Upper lobe of left lung (tissue), 6 donors: Measurements from ENCODE around the gene AKR1C2. TPM values are rescaled to one million over a fixed set of nuclear protein-coding genes. Genes with fewer than 3 reads are reported as not detected.
"Not testable (repeated sequence)": the region's sequence is repeated elsewhere in the genome, so short reads cannot be mapped to it uniquely, and the experiment has no call there.

Source experiments
- ATAC-seq, 2 donors: fragments of 200-7000 bp; cut with Tn5 transposase; one replicate each; pipeline ENCODE4 v1.9.1; 2022; ENCODE audit warnings: mild to moderate bottlenecking in 2 of 2, moderate library complexity in 2 of 2; ENCODE audit not compliant: low FRiP score in 2 of 2
- DNase-seq, 2 donors: peaks; one replicate each; pipeline ENCODE4 v3.0.0-alpha.2; 2019 to 2020
- H3K27ac ChIP-seq, 4 donors: fragments of 200-600 bp; sonication (generic); one replicate each; pipeline ENCODE4 v1.5.1; 2016 to 2019
- H3K27me3 ChIP-seq, 4 donors: fragments of 200-600 bp; sonication (generic); one replicate each; pipeline ENCODE4 v1.5.1; 2017 to 2019
- H3K36me3 ChIP-seq, 4 donors: fragments of 200-600 bp; sonication (generic); one replicate each; pipeline ENCODE4 v1.5.1; 2016 to 2019
- H3K4me1 ChIP-seq, 4 donors: fragments of 200-600 bp; sonication (generic); one replicate each; pipeline ENCODE4 v1.5.1; 2018 to 2019
- H3K4me3 ChIP-seq, 4 donors: fragments of 200-600 bp; sonication (generic); one replicate each; pipeline ENCODE4 v1.5.1; 2017 to 2019; ENCODE audit warnings: mild to moderate bottlenecking in 2 of 4, moderate library complexity in 1 of 4
- H3K9me3 ChIP-seq, 4 donors: fragments of 200-600 bp; sonication (generic); one replicate each; pipeline ENCODE4 v1.5.1; 2018 to 2019
- EP300 ChIP-seq, 4 donors: sonication (generic); formaldehyde crosslinking; IDR thresholded peaks; one replicate each; pipeline ENCODE4 v1.5.1; 2017; ENCODE audit warnings: antibody characterized with exemption in 4 of 4, control low read depth in 2 of 4
- POLR2A ChIP-seq, 4 donors: fragments of 450-650 bp; IDR thresholded peaks; one replicate each; pipeline ENCODE4 v1.5.1; 2016 to 2017; ENCODE audit warnings: antibody characterized with exemption in 4 of 4, mild to moderate bottlenecking in 2 of 4
- POLR2AphosphoS5 ChIP-seq, 2 donors: sonication (generic); formaldehyde crosslinking; IDR thresholded peaks; one replicate each; pipeline ENCODE4 v1.5.1; 2017; ENCODE audit warnings: antibody characterized with exemption in 2 of 2
- WGBS, 2 donors: methylation state at CpG; one replicate each; pipeline ENCODE4 v1.1.5; 2017 to 2018; 5-methylcytosine and 5-hydroxymethylcytosine counted together
- total RNA-seq, 6 donors: library from RNA; depleted of rRNA in 4 of 6; stranded (reverse); fragments of >200 nt in 4 of 6; gene quantifications; one replicate each; pipeline versions ENCODE4 v1.1.0 to v1.2.1, GENCODE V29; 2016 to 2021
- TF ChIP-seq, protein P1 (sequence below), 6 experiments: fragments of 450-650 bp in 4 of 6; fragments of 200-600 bp in 2 of 6; sonication (generic) in 2 of 6; IDR thresholded peaks; one replicate each; pipeline ENCODE4 v1.5.1; 2016 to 2019; ENCODE audit warnings: antibody characterized with exemption in 6 of 6
- donor health status: DM: no; HTN: no; CAD: no; lungs with moderate emphysema.
- donor health status: DM: no; HTN: yes; CAD: no; lungs with severe emphysema.

AKR1C2 gene
- total RNA-seq, 6 donors from 2014 or later: 7.3 to 76.0 (median 28.6) TPM

DNA sequence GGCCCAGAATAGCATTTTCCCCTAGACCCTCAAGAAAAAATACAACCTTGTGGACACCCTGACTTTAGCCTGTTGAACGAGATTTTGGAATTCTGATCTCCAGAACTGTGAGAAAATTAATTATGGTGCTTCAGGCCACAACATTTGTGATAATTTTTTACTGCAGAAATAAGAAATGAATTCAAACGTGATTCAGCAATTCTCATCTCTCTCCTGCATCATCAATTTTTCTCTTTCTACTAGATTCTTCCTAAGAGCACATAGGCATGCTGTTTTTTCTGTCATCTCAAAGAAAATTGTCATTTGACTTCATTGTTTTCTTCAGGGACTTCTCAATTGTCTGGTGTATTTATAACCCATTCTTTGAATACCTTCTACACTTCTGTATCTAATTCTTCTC is 8.9 kb upstream of the AKR1C2 start:
- Histone ChIP-seq H3K36me3 (no peaks in the 10 kb centered on the region), H3K27me3 (no peaks in the 10 kb centered on the region), H3K4me3 (no peak overlapping the region), H3K27ac (no peak overlapping the region), H3K4me1 (no peaks in the 10 kb centered on the region), H3K9me3 (no peaks in the 10 kb centered on the region)
- WGBS, 2 donors: 80 to 88% methylated on average over 2 of the region's 2 CpGs
- ATAC-seq: no peak
- no peak for DNase-seq
- TF ChIP-seq POLR2A (IDR thresholded peaks at IDR 0.05) (no peak), EP300 (IDR thresholded peaks at IDR 0.05) (no peak), POLR2AphosphoS5 (IDR thresholded peaks at IDR 0.05) (no peak)
- TF ChIP-seq, protein P1, sequence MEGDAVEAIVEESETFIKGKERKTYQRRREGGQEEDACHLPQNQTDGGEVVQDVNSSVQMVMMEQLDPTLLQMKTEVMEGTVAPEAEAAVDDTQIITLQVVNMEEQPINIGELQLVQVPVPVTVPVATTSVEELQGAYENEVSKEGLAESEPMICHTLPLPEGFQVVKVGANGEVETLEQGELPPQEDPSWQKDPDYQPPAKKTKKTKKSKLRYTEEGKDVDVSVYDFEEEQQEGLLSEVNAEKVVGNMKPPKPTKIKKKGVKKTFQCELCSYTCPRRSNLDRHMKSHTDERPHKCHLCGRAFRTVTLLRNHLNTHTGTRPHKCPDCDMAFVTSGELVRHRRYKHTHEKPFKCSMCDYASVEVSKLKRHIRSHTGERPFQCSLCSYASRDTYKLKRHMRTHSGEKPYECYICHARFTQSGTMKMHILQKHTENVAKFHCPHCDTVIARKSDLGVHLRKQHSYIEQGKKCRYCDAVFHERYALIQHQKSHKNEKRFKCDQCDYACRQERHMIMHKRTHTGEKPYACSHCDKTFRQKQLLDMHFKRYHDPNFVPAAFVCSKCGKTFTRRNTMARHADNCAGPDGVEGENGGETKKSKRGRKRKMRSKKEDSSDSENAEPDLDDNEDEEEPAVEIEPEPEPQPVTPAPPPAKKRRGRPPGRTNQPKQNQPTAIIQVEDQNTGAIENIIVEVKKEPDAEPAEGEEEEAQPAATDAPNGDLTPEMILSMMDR (IDR thresholded peaks at IDR 0.05): no peak

DNA sequence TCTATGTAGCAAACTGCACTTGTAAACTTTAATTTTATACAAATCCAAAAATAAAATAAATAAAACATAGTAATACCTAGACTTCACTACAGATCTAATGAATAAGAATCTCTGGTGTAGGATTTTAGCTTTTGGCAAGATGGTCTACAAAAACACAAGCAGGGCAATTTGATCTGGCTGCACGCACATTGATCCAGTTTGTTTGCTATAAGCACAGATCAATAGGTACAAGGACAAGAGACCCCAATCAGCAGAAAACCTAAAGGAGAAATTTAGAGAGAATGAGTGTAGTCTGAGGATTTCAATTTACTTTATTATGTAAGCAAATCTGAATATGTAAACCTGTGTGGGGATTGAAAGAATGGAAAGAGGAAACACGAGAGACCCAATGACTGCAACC is 7.7 kb upstream of the AKR1C2 start:
- WGBS, 2 donors: 85 to 90% methylated on average over 2 of the region's 2 CpGs

DNA sequence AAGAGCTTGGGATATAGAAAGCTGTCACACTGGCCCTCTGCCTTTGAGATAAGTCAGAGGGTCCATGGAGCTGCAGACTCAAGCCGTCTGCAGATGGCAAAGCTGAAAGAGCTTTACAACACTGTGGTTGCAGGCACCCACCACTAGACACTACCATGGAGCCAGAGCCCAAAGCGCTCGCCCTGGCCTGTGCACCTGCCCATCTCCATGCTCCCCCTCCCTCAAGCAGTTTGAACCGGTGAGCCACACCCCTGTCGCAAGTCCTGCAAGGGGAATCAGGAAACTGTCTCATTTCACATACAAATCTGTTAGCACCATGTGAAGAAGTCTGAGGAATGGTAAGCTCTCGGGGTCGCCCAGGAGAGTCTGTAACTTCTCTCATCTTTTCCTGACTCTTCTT is 6.4 kb upstream of the AKR1C2 start:
- not testable (repeated sequence) for H3K9me3 ChIP-seq, H3K27me3 ChIP-seq, H3K27ac ChIP-seq, H3K4me3 ChIP-seq, H3K4me1 ChIP-seq, DNase-seq, H3K36me3 ChIP-seq
- WGBS, 2 donors: 74 to 93% methylated on average over 3 to 6 of the region's 7 CpGs
- peak in 1 of 2 donors; percentile 26 for ATAC-seq

More for the DNA sequence above, 7.7 kb upstream of the AKR1C2 start:
- not testable (repeated sequence) for H3K4me1 ChIP-seq, DNase-seq, H3K27ac ChIP-seq, H3K9me3 ChIP-seq, H3K27me3 ChIP-seq, H3K4me3 ChIP-seq, ATAC-seq, H3K36me3 ChIP-seq

DNA sequence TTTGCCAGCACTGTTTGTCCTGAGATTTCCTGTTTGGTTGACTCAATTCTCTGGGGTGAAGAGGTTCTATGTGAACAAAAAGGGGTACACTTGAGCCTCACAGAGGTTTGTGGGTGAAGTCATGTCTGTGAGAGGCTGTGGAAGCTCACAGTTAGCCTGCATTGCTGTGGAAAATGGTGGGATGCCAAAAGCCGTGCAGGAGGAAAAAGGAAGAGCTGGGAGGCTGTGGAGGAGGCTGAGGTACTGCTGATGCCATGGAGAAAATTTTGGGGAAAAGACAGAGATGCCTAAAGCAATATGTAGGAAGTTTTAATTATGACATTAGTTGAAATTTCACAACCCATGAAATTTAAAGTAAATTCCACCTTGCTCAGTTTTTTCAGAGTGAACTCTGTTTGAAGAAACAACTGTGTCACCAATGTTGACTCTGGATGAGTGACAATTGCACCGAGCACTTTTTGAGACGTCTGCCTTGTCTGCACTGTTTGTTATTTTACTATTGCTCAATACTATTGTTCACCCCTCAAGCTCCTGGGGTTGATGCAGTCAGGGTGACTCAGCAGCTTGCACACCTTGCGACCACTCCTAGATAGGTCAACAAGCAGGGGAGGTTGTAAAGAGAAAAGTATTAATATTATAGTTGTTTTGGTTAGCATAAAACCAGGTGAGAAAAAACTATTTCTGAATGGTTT is 5.3 kb upstream of the AKR1C2 start:
- H3K36me3 ChIP-seq, H3K27ac ChIP-seq, H3K9me3 ChIP-seq, H3K27me3 ChIP-seq, H3K4me1 ChIP-seq, H3K4me3 ChIP-seq, ATAC-seq: not testable (repeated sequence)
- peak in 1 of 2 donors; percentile 35 for DNase-seq
- 56 to 58% methylated on average over 4 of the region's 4 CpGs for WGBS, 2 donors

DNA sequence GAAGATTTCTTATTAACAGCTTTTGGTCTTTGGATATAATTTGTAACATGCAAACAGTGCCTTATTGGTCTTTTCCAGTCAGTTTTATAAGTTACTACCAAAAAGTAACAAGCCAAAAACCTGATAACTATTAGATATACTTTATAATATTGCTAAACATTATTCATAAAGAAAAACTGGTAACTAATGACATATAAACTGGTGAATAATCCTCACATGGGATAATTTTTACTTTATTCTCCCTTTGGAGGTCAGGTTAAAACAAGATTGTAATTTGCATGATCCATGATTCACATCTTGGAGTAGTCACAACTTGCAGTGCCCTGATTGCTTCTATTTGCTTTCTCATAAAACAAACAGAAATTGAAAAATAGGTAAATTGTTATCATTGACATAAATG is 844 bp upstream of the AKR1C2 start:
- ATAC-seq, H3K27ac ChIP-seq, H3K27me3 ChIP-seq, DNase-seq, H3K4me1 ChIP-seq, H3K4me3 ChIP-seq, H3K9me3 ChIP-seq, H3K36me3 ChIP-seq: not testable (repeated sequence)

DNA sequence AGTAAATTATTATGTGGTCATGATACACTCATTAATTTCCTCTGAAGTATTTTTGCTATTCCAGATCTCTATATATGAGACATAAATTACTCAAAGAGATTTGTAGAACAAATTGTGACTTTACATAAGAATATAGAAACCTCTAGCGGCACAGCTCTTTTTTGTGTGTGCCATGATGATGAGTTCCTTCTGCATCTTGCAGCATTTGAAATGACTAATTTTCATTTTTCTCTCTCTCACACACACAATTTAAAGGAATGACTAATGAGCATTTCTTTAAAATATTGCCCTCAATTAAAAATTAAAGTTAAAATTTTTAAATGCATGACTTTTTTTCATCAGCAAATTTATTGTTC is 351 bp upstream of the AKR1C2 start:
- not testable (repeated sequence) for H3K27ac ChIP-seq, H3K4me1 ChIP-seq, H3K4me3 ChIP-seq, H3K9me3 ChIP-seq, ATAC-seq, DNase-seq, H3K36me3 ChIP-seq, H3K27me3 ChIP-seq
- 0% methylated on average over 1 of the region's 1 CpG for WGBS, 2 donors

DNA sequence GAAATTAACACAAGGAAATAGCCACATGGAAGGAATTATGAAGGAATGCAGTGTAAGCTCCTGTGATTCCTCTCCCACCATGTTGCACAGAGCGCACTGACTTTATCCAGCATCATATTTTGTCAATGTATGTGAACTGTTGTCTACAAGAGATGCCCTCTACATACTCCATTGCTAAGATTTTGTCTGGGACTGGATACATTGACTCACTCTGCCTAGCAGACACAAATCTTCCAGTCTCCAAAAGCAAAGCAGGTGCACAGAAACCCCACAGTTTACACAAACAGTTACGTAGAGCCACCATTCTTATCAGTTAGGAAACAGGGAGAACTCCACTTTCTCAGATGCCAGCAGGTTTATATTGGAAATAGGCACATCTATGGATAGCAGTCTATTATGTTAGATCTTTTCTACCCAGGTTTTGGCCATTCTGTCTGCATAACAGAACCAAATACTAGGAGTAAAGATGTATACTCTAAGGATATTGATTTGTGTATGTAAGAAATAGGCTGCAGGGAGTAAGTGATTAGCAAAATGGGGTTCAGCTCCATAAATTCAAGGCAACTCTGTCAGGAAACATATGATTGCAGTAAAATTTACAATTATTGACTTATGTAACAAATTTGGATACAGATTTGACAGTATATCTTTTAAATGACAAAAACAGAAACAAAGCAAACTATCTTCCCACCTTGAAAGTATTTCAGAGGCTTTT is 1.5 kb downstream of the AKR1C2 start:
- Histone ChIP-seq H3K4me1 (no peaks in the 10 kb centered on the region), H3K9me3 (no peaks in the 10 kb centered on the region), H3K4me3 (peak overlapping the region in 1 of 4 donors; percentile 11), H3K27ac (no peak overlapping the region), H3K27me3 (no peaks in the 10 kb centered on the region), H3K36me3 (no peaks in the 10 kb centered on the region)
- WGBS, 2 donors: 95 to 97% methylated on average over 2 of the region's 2 CpGs
- no peak for TF ChIP-seq POLR2AphosphoS5 (IDR thresholded peaks at IDR 0.05)
- no peak for TF ChIP-seq EP300 (IDR thresholded peaks at IDR 0.05)
- no peak for TF ChIP-seq POLR2A (IDR thresholded peaks at IDR 0.05)
- ATAC-seq (no peak), DNase-seq (no peak)

DNA sequence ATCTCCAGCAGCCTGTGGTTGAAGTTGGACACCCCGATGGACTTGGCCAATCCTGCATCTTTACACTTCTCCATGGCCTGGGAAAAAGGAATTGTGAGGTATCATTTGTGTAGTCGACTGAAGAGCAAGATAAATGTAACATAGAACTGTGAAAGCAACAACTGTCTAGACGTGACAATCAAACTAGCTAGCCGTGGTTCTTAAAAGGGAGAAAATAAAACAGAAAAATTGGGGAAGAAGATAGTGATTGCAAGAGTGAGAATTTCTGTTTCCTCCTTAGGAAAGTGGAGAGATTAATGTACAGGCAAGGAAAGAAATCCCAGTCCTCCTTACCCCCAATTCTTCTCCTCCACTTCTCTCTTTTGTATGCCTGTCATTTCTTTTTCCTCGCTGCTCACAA is 5.0 kb downstream of the AKR1C2 start:
- Histone ChIP-seq H3K36me3 (no peaks in the 10 kb centered on the region), H3K9me3 (no peaks in the 10 kb centered on the region), H3K27ac (no peak overlapping the region), H3K4me1 (no peaks in the 10 kb centered on the region), H3K4me3 (no peak overlapping the region), H3K27me3 (no peaks in the 10 kb centered on the region)
- 84% methylated on average over 5 of the region's 5 CpGs for WGBS, 2 donors
- ATAC-seq (no peak), DNase-seq (no peak)
- TF ChIP-seq, protein P1 (IDR thresholded peaks at IDR 0.05): no peak
- TF ChIP-seq POLR2A (IDR thresholded peaks at IDR 0.05): no peak
- TF ChIP-seq POLR2AphosphoS5 (IDR thresholded peaks at IDR 0.05): no peak
- no peak for TF ChIP-seq EP300 (IDR thresholded peaks at IDR 0.05)

DNA sequence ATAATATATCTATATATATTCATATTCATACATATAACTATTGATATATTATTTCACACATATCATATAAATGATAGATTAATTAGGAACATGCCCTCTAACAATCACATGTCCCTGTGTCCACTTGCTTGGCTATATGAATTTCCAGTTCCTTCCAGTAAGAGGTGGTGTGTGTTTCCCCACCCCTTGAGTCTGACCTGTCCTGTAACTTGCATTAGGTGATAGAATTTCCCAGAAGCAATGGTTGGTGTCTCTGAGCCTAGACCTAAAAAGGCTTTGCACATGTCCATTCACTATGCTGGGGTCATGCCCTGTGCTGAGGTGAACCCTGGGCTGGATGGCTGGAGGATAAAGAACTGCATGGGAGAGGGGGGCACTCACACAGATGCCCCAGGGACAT is 9.4 kb downstream of the AKR1C2 start:
- ATAC-seq, H3K27ac ChIP-seq, H3K27me3 ChIP-seq, H3K9me3 ChIP-seq, DNase-seq, H3K4me1 ChIP-seq, H3K36me3 ChIP-seq, H3K4me3 ChIP-seq: not testable (repeated sequence)

DNA sequence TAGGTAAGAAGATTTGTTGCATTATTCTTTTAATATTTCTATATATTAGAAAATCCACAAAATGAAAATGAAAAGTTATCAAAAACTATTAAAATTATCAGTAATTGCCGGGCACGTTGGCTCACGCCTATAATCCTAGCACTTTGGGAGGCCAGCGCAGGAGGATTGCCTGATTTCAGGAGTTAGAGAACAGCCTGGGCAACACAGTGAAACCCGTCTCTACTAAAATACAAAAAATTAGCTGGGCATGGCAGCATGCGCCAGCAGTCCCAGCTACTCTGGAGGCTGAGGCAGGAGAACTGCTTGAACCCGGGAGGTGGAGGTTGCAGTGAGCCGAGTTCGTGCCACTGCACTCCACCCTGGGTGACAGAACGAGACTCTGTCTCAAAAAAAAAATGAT is 11.1 kb downstream of the AKR1C2 start:
- not testable (repeated sequence) for H3K27me3 ChIP-seq, H3K36me3 ChIP-seq, H3K4me1 ChIP-seq, ATAC-seq, H3K4me3 ChIP-seq, DNase-seq, H3K27ac ChIP-seq, H3K9me3 ChIP-seq
- 89 to 91% methylated on average over 10 of the region's 10 CpGs for WGBS, 2 donors

DNA sequence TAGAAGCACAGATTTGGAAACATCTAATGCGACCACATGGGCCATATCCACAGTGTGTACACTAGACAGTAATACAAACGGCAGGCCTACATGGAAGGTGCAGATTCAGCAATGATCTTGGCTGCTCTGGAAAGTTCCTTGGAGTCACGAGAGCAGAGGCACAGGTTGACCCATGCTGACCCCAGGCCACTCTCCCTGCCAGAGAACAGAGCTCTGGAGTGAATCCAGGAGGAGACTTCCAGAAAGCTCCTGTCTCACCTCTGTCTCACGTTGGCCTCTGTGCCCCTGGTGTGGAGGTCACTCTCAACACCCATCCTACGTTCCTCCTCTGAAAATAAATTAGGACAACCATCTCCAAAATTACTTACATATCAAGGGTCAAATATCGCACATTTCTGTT is 12.2 kb downstream of the AKR1C2 start:
- H3K27ac ChIP-seq, DNase-seq, H3K9me3 ChIP-seq, H3K4me3 ChIP-seq, H3K36me3 ChIP-seq, ATAC-seq, H3K27me3 ChIP-seq, H3K4me1 ChIP-seq: not testable (repeated sequence)
- WGBS, 2 donors: 82 to 86% methylated on average over 2 to 3 of the region's 6 CpGs
